WERI-Rb-1 (cell line): ENCODE measurements around the gene GLRX2.
"Not testable (repeated sequence)": the region's sequence is repeated elsewhere in the genome, so short reads cannot be mapped to it uniquely, and the experiment has no call there.

ENCODE experiments used
- DNase-seq: peaks from one replicate; pipeline ENCODE4 v3.0.0-alpha.2; 2020
- H3K27ac ChIP-seq: fragments of 250-450 bp; sonication (Bioruptor Pico); 2 replicates; pipeline ENCODE4 v1.5.1; 2020; ENCODE audit warnings: mild to moderate bottlenecking, moderate library complexity
- H3K27me3 ChIP-seq: fragments of 250-450 bp; sonication (Bioruptor Pico); 2 replicates; pipeline ENCODE4 v1.5.1; 2021; ENCODE audit warnings: mild to moderate bottlenecking, low read depth, moderate library complexity; ENCODE audit not compliant: insufficient read depth, severe bottlenecking
- H3K36me3 ChIP-seq: fragments of 250-450 bp; sonication (Bioruptor Pico); 2 replicates; pipeline ENCODE4 v1.5.1; 2020; ENCODE audit warnings: mild to moderate bottlenecking, moderate library complexity
- H3K4me3 ChIP-seq: 2 replicates; pipeline ENCODE4 v1.5.1; 2011; ENCODE audit warnings: low read depth, mild to moderate bottlenecking, control low read depth, low read length
- H3K9me3 ChIP-seq: fragments of 250-450 bp; sonication (Bioruptor Pico); 2 replicates; pipeline ENCODE4 v1.5.1; 2021; ENCODE audit warnings: mild to moderate bottlenecking, moderate library complexity; ENCODE audit not compliant: severe bottlenecking
- TF ChIP-seq, protein P1 (sequence below): IDR thresholded peaks from 2 replicates; pipeline ENCODE4 v1.5.1; 2011; ENCODE audit warnings: low read depth, mild to moderate bottlenecking, control low read depth, inconsistent platforms, low read length

The GLRX2 gene

GRCh38 chr1:193121616-193122593 is 16.7 kb upstream of the GLRX2 start, which contains the start of gene CDC73:
CDC73 (plus strand) TSS chr1:193122031; CDS start chr1:193122201, 170 bp downstream.
- peak within 1 kb of the TSS; percentile 87 for H3K27ac ChIP-seq
- H3K4me3 ChIP-seq: peak within 1 kb of the TSS; percentile 83
- DNase-seq: peak; percentile 98
- TF ChIP-seq, protein P1, sequence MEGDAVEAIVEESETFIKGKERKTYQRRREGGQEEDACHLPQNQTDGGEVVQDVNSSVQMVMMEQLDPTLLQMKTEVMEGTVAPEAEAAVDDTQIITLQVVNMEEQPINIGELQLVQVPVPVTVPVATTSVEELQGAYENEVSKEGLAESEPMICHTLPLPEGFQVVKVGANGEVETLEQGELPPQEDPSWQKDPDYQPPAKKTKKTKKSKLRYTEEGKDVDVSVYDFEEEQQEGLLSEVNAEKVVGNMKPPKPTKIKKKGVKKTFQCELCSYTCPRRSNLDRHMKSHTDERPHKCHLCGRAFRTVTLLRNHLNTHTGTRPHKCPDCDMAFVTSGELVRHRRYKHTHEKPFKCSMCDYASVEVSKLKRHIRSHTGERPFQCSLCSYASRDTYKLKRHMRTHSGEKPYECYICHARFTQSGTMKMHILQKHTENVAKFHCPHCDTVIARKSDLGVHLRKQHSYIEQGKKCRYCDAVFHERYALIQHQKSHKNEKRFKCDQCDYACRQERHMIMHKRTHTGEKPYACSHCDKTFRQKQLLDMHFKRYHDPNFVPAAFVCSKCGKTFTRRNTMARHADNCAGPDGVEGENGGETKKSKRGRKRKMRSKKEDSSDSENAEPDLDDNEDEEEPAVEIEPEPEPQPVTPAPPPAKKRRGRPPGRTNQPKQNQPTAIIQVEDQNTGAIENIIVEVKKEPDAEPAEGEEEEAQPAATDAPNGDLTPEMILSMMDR: peak; percentile 94
- H3K27me3 ChIP-seq: no peaks in the 10 kb centered on the region
- peaks cover 15% of the 10 kb centered on the region for H3K36me3 ChIP-seq
- H3K9me3 ChIP-seq: no peaks in the 10 kb centered on the region

DNA sequence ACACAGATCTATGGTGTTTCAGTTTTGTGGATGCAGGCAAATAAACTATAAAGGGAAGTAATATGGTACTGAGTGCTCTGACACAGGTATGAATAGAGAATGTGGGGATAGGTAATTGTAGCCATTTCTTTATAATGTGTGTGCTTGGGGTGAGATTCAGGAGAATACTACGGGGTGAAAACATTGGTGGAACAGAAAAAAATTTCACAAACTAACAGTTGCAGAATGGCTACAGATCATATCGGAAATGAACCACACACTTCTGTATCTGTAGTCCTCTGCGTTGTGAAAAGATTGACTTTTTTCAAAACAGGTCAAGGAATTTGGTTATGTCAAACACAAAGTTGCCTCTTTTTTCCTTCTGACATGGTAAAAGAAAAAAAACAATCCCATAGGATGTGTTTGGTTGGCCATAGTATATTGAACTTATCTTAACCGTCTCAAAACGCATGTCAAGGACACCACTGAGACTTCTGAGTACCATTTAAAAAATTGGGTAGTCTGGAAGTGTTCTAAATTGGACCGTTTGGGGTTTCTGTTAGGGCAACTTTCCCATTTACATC is 15.5 kb upstream of the GLRX2 start:
- no peak for DNase-seq
- TF ChIP-seq, protein P1: no peak
- Histone ChIP-seq H3K27me3 (no peaks in the 10 kb centered on the region), H3K4me3 (no peak overlapping the region; the same call in 1 of the 2 replicates), H3K27ac (no peak overlapping the region), H3K9me3 (no peaks in the 10 kb centered on the region), H3K36me3 (peaks cover 5% of the 10 kb centered on the region; the same call in 1 of the 2 replicates)

DNA sequence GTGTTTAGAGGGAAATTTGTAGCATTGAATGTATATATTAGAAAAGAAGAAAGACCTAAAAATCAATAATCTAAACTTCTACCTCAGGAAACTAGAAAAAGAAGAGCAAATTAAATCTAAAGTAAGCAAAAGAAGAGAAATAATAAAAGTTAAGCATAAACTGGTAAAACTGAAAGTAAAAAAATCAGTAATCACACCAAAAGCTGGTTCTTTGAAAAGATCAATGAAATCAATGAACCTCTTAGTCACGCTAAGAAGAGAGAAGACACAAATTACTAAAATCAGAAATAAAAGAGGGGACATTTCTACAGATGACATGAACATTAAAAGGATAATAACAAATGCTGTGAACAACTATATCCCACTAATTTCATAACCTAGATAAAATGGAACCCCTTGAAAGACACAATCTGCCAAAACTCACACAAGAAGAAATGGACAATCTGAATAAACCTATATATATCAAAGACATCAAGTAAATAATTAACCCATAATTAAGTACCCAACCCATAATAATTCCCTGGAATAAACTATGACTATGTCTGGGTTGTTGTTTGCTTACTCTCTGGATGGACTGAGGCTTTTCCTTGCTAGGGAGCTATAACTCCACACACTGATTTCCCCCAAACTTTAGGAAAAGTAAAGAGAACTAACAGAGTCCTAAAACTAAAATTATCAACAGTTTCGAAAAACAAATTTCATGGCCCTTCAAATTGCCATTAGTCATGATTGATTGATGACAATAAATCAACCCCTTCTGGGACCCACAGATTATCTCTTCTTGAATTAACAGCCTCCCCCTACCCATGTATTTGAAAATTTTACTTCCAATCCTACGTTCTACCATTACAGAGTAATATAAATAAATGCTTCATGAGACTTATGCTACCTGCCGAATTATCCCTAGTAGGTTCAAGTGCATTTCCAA is 13.9 kb upstream of the GLRX2 start:
- TF ChIP-seq, protein P1: no peak
- no peaks in the 10 kb centered on the region for H3K9me3 ChIP-seq
- no peaks in the 10 kb centered on the region for H3K36me3 ChIP-seq
- no peak for DNase-seq
- H3K4me3 ChIP-seq: no peak overlapping the region
- H3K27me3 ChIP-seq: no peaks in the 10 kb centered on the region
- no peak overlapping the region for H3K27ac ChIP-seq

DNA sequence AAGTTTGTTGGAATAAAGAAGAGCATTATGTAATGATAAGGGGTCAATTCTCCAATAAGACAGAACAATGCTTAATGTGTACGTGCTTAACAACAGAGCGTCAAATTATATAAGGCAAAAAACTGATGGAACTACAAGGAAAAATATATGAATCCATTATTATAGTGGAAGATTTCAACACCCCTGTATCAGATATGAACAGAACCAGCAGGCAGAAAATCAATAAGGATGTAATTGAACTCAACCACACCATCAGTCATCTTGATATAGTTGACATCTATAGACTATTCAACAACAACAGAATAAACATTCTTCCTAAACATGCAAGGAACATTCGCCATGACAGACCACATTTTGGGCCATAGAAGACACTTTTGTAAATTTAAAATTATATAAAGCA is 13.0 kb upstream of the GLRX2 start:
- Histone ChIP-seq H3K27me3 (no peaks in the 10 kb centered on the region), H3K27ac (no peak overlapping the region), H3K9me3 (no peaks in the 10 kb centered on the region), H3K4me3 (no peak overlapping the region), H3K36me3 (no peaks in the 10 kb centered on the region)
- TF ChIP-seq, protein P1: no peak
- no peak for DNase-seq

DNA sequence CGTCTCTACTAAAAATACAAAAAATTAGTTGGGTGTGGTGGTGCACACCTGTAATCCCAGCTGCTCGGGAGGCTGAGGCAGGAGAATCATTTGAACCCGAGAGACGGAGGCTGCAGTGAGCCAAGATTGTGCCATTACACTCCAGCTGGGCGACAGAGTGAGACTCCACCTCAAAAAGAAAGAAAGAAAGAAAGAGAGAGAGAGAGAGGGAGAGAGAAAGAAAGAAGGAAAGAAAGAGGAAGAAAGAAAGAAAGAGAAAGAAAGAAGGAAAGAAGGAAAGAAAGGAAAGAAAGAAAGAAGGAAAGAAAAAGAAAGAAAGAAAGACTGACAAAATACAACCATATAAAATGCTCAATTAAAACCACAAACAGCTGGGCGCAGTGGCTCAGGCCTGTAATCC is 12.0 kb upstream of the GLRX2 start:
- not testable (repeated sequence) for H3K27me3 ChIP-seq, H3K4me3 ChIP-seq, H3K36me3 ChIP-seq, H3K9me3 ChIP-seq, DNase-seq, H3K27ac ChIP-seq
